ENCODE results near the gene PLEKHA6. TPM values are rescaled to one million over a fixed set of nuclear protein-coding genes. Genes with fewer than 3 reads are reported as not detected.

PLEKHA6 gene
- total and polyA plus RNA-seq, 10 donors, result 0.47 to 6.5 (median 2.7) TPM

- H3K27me3 ChIP-seq (replicated peaks in 1 of 7), result peaks cover 0 to 23% (median 0%) of the 10 kb centered on the region in 7 donors
- intact Hi-C loops (cut with DNase I; ENCODE audit: low total_unique reads), result no loop called here
- peaks cover 0 to 17% (median 0%) of the 10 kb centered on the region in 6 donors for H3K4me1 ChIP-seq
- H3K9me3 ChIP-seq, result no peaks in the 10 kb centered on the region
- DNase-seq, result no peak
- 52 to 66% (median 59%) methylated on average over 4 of the region's 4 CpGs for WGBS, 5 donors
- no peak overlapping the region for H3K4me3 ChIP-seq
- no peaks in the 10 kb centered on the region for H3K36me3 ChIP-seq
- peak overlapping the region in 3 of 8 donors; percentile 9 to 36 (median 28) for H3K27ac ChIP-seq
- TF ChIP-seq POLR2A (IDR thresholded peaks at IDR 0.05) (no peak), POLR2AphosphoS5 (IDR thresholded peaks at IDR 0.05) (no peak), CTCF (IDR thresholded peaks at IDR 0.05 in 8 of 11, conservative IDR thresholded peaks at IDR 0.05 in 3 of 11) (no peak)
Observed at GRCh38 chr1:204278251-204278650, 81.5 kb downstream of the PLEKHA6 start.

- Histone ChIP-seq H3K9me3 (no peaks in the 10 kb centered on the region), H3K4me3 (peak overlapping the region in 3 of 8 donors; percentile 3 to 26 (median 9)), H3K27ac (peak overlapping the region in 4 of 8 donors; percentile 9 to 36 (median 21)), H3K27me3 (replicated peaks in 1 of 7) (peaks cover 0 to 19% (median 0%) of the 10 kb centered on the region in 7 donors), H3K4me1 (peaks cover 0 to 21% (median 0%) of the 10 kb centered on the region in 6 donors), H3K36me3 (no peaks in the 10 kb centered on the region)
- 78 to 89% (median 81%) methylated on average over 14 of the region's 14 CpGs for WGBS, 5 donors
- no peak for TF ChIP-seq POLR2A (IDR thresholded peaks at IDR 0.05)
- no peak for TF ChIP-seq POLR2AphosphoS5 (IDR thresholded peaks at IDR 0.05)
- no peak for TF ChIP-seq CTCF (IDR thresholded peaks at IDR 0.05 in 8 of 11, conservative IDR thresholded peaks at IDR 0.05 in 3 of 11)
- intact Hi-C loops (cut with DNase I; ENCODE audit: low total_unique reads), result no loop called here
- no peak for DNase-seq
Observed at GRCh38 chr1:204277563-204278219, 82.0 kb downstream of the PLEKHA6 start.

- whole genome bisulfite sequencing, 5 donors, result 69 to 86% (median 81%) methylated on average over 9 of the region's 9 CpGs
- H3K9me3 ChIP-seq, result no peaks in the 10 kb centered on the region
- DNase-seq, result no peak
- H3K36me3 ChIP-seq, result no peaks in the 10 kb centered on the region
- peaks cover 0 to 24% (median 0%) of the 10 kb centered on the region in 6 donors for H3K4me1 ChIP-seq
- TF ChIP-seq POLR2A (IDR thresholded peaks at IDR 0.05), result no peak
- peak in 1 of 3 donors; percentile 47 for TF ChIP-seq POLR2AphosphoS5 (IDR thresholded peaks at IDR 0.05)
- intact Hi-C loops (cut with DNase I; ENCODE audit: low total_unique reads), result no loop called here
- peaks cover 0 to 15% (median 0%) of the 10 kb centered on the region in 7 donors for H3K27me3 ChIP-seq (replicated peaks in 1 of 7)
- H3K4me3 ChIP-seq, result no peak overlapping the region
- peak overlapping the region in 5 of 8 donors; percentile 21 to 55 (median 21) for H3K27ac ChIP-seq
Observed at GRCh38 chr1:204275695-204276370, 83.9 kb downstream of the PLEKHA6 start.

GRCh38 chr1:204274446-204274845 lies 85.3 kb downstream of the PLEKHA6 start:
- peaks cover 0 to 24% (median 0%) of the 10 kb centered on the region in 6 donors for H3K4me1 ChIP-seq
- no peak for TF ChIP-seq POLR2A (IDR thresholded peaks at IDR 0.05)
- TF ChIP-seq CTCF (IDR thresholded peaks at IDR 0.05 in 8 of 11, conservative IDR thresholded peaks at IDR 0.05 in 3 of 11), result no peak
- TF ChIP-seq POLR2AphosphoS5 (IDR thresholded peaks at IDR 0.05), result no peak
- WGBS, 5 donors, result 38 to 53% (median 48%) methylated on average over 2 of the region's 2 CpGs
- H3K27ac ChIP-seq, result no peak overlapping the region
- H3K27me3 ChIP-seq (replicated peaks in 1 of 7), result peaks cover 0 to 15% (median 0%) of the 10 kb centered on the region in 7 donors
- H3K9me3 ChIP-seq, result no peaks in the 10 kb centered on the region
- no peak overlapping the region for H3K4me3 ChIP-seq
- intact Hi-C loops (cut with DNase I; ENCODE audit: low total_unique reads), result no loop called here
- DNase-seq, result no peak
- H3K36me3 ChIP-seq, result no peaks in the 10 kb centered on the region
